ENCODE data around the gene DHX29. TPM values are rescaled to one million over a fixed set of nuclear protein-coding genes. Genes with fewer than 3 reads are reported as not detected.
"Not testable (repeated sequence)": the region's sequence is repeated elsewhere in the genome, so short reads cannot be mapped to it uniquely, and the experiment has no call there.

DHX29 gene
- total RNA-seq, 4 donors from 2014 or later = 16.5 to 32.9 (median 25.9) TPM

DNA sequence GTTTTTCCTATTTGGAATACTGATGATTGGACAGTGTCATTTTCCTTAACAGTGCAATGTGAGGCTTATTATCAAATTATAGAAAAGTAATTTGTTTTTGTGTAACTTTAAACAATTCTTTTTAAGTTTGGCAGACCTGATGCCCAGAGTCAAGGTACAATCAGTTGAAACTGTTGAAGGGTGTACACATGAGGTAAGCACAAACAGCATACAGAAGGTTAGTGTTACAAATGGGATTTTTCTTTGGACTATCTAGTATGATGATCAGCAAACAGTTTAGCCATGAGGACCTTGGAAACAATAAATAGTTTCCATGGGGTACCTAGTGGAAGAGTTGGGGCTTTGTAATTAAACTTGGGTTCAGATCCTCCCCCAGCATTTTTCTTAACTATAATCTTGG lies 16.5 kb upstream of the DHX29 start:
- no peak overlapping the region for H3K4me3 ChIP-seq
- H3K4me1 ChIP-seq = peaks cover 10% of the 10 kb centered on the region
- peaks cover 22% of the 10 kb centered on the region for H3K36me3 ChIP-seq
- TF ChIP-seq POLR2A (IDR thresholded peaks at IDR 0.05) (no peak), POLR2AphosphoS5 (IDR thresholded peaks at IDR 0.05) (no peak), EP300 (IDR thresholded peaks at IDR 0.05) (no peak)
- TF ChIP-seq, protein P1, sequence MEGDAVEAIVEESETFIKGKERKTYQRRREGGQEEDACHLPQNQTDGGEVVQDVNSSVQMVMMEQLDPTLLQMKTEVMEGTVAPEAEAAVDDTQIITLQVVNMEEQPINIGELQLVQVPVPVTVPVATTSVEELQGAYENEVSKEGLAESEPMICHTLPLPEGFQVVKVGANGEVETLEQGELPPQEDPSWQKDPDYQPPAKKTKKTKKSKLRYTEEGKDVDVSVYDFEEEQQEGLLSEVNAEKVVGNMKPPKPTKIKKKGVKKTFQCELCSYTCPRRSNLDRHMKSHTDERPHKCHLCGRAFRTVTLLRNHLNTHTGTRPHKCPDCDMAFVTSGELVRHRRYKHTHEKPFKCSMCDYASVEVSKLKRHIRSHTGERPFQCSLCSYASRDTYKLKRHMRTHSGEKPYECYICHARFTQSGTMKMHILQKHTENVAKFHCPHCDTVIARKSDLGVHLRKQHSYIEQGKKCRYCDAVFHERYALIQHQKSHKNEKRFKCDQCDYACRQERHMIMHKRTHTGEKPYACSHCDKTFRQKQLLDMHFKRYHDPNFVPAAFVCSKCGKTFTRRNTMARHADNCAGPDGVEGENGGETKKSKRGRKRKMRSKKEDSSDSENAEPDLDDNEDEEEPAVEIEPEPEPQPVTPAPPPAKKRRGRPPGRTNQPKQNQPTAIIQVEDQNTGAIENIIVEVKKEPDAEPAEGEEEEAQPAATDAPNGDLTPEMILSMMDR (IDR thresholded peaks at IDR 0.05) = no peak
- no peak overlapping the region for H3K27ac ChIP-seq
- DNase-seq (ENCODE audit: low spot score in 2 of 2) = no peak
- no peaks in the 10 kb centered on the region for H3K9me3 ChIP-seq
- H3K27me3 ChIP-seq = no peaks in the 10 kb centered on the region

DNA sequence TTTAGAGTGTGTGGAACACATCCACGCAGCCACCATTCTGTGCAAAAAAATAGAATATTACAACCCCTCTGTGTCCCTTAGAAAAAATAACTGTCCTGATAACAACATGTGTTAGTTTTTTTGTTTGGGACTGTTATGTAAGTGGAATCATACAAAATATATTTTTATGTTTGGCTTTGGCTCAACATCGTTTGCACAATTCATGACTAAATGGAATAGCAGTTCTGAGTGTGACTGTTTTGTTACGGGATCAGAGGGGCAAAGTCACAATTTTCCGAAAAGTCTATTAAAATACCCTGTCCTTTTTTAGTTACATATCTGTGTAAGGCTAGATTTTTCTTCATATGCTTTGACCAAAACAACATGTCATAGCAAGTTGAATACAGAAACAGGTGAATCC lies 13.1 kb upstream of the DHX29 start:
- Histone ChIP-seq H3K9me3 (no peaks in the 10 kb centered on the region), H3K36me3 (peaks cover 9% of the 10 kb centered on the region), H3K27ac (no peak overlapping the region), H3K4me1 (peaks cover 10% of the 10 kb centered on the region), H3K4me3 (no peak overlapping the region), H3K27me3 (no peaks in the 10 kb centered on the region)
- DNase-seq (ENCODE audit: low spot score in 2 of 2) = no peak
- 57% methylated on average over 4 of the region's 4 CpGs for WGBS
- TF ChIP-seq EP300 (IDR thresholded peaks at IDR 0.05) (no peak), POLR2AphosphoS5 (IDR thresholded peaks at IDR 0.05) (no peak), POLR2A (IDR thresholded peaks at IDR 0.05) (no peak)
- TF ChIP-seq, protein P1 (IDR thresholded peaks at IDR 0.05) = no peak

DNA sequence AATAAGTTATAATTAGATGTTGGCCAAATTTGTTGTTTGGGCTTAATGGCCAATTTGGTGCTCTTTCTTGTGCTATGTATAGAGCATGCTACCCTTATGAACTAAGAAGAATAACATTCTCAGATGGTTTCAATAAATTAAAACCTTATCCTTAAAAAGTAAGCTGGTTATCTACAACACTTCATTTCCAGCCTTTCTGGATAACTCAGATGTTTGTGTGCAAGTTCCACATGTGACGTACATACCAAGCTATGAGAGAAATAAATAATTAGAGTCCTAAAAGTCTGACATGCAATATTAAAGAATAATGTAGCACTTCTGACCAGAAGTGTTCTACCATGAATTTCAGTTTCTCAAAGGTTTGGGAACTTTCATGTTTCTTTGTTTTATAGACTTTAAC lies 12.0 kb upstream of the DHX29 start:
- Histone ChIP-seq H3K4me3 (no peak overlapping the region), H3K36me3 (peaks cover 9% of the 10 kb centered on the region), H3K4me1 (peaks cover 10% of the 10 kb centered on the region), H3K9me3 (no peaks in the 10 kb centered on the region), H3K27me3 (no peaks in the 10 kb centered on the region), H3K27ac (no peak overlapping the region)
- no peak for TF ChIP-seq EP300 (IDR thresholded peaks at IDR 0.05)
- TF ChIP-seq POLR2AphosphoS5 (IDR thresholded peaks at IDR 0.05) = no peak
- no peak for TF ChIP-seq POLR2A (IDR thresholded peaks at IDR 0.05)
- TF ChIP-seq, protein P1 (IDR thresholded peaks at IDR 0.05) = no peak
- 86% methylated on average over 1 of the region's 1 CpG for WGBS
- DNase-seq (ENCODE audit: low spot score in 2 of 2) = no peak

DNA sequence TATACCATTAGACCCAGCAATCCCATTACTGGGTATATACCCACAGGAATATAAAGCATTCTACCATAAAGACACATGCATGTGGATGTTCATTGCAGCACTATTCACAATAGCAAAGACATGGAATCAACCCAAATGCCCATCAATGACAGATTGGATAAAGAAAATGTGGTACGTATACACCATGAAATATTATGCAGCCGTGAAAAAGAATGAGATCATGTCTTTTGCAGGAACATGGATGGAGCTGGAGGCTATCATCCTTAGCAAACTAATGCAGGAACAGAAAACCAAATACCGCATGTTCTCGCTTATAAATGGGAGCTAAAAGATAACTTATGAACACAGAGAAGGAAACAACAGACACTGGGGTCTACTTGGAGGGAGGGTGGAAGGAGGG lies 10.7 kb upstream of the DHX29 start:
- 100% methylated on average over 4 of the region's 4 CpGs for WGBS
- H3K27me3 ChIP-seq = not testable (repeated sequence)

DNA sequence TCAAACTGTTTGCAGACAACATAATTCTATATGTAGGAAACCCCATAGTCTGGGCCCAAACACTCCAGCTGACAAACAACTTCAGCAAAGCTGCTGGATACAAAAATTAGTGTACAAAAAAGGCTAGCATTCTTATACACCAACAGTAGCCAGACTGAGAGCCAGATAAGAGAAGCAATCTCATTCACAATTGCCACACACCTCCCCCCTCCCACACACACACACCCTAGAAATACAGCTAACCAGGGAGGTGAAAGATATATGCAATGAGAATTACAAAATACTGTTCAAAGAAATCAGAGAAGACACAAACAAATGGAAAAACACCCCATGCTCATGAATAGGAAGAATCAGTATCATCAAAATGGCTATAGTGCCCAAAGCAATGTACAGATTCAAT lies 9.3 kb upstream of the DHX29 start:
- H3K36me3 ChIP-seq = peaks cover 4% of the 10 kb centered on the region
- no peak overlapping the region for H3K27ac ChIP-seq
- no peak for DNase-seq (ENCODE audit: low spot score in 2 of 2)
- no peak overlapping the region for H3K4me3 ChIP-seq
- peaks cover 13% of the 10 kb centered on the region for H3K4me1 ChIP-seq
- TF ChIP-seq, protein P1 (IDR thresholded peaks at IDR 0.05) = no peak
- no peak for TF ChIP-seq EP300 (IDR thresholded peaks at IDR 0.05)
- TF ChIP-seq POLR2A (IDR thresholded peaks at IDR 0.05) = no peak
- no peak for TF ChIP-seq POLR2AphosphoS5 (IDR thresholded peaks at IDR 0.05)
- H3K27me3 ChIP-seq = no peaks in the 10 kb centered on the region
- no peaks in the 10 kb centered on the region for H3K9me3 ChIP-seq

More for the DNA sequence above, 10.7 kb upstream of the DHX29 start:
- not testable (repeated sequence) for DNase-seq (ENCODE audit: low spot score in 2 of 2); H3K4me3 ChIP-seq; H3K4me1 ChIP-seq; H3K36me3 ChIP-seq; H3K27ac ChIP-seq; H3K9me3 ChIP-seq

DNA sequence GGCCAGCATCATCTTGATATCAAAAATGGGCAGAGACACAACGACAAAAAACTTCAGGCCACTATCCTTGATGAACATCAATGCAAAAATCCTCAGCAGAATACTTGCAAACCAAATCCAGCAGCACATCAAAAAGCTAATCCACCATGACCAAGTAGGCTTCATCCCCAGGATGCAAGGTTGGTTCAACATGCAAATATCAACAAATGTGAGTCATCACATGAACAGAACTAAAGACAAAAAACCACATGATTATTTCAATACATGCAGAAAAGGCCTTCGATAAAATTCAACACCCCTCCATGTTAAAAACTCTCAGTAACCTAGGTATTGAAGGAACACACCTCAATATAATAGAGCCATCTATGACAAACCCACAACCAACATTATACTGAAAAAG lies 8.8 kb upstream of the DHX29 start:
- H3K4me3 ChIP-seq = no peak overlapping the region
- 92% methylated on average over 2 of the region's 2 CpGs for WGBS
- no peak for DNase-seq (ENCODE audit: low spot score in 2 of 2)
- no peaks in the 10 kb centered on the region for H3K9me3 ChIP-seq
- H3K27ac ChIP-seq = no peak overlapping the region
- H3K36me3 ChIP-seq = peaks cover 4% of the 10 kb centered on the region
- H3K4me1 ChIP-seq = peaks cover 17% of the 10 kb centered on the region
- H3K27me3 ChIP-seq = no peaks in the 10 kb centered on the region
- TF ChIP-seq, protein P1 (IDR thresholded peaks at IDR 0.05) = no peak
- TF ChIP-seq POLR2A (IDR thresholded peaks at IDR 0.05) (no peak), EP300 (IDR thresholded peaks at IDR 0.05) (no peak), POLR2AphosphoS5 (IDR thresholded peaks at IDR 0.05) (no peak)

All from suprapubic skin (tissue), 4 donors.